HEK293 (cell line): ENCODE results near the gene KRT17.

Source experiments
- CTCF ChIA-PET: fragments of 350-600 bp; formaldehyde crosslinking; extraction: SDS; loops from one replicate; lab custom pipeline; 2021; ENCODE audit warnings: antibody characterized with exemption; lab: Yijun Ruan, JAX
- POLR2A ChIA-PET: fragments of 300-600 bp; formaldehyde crosslinking; extraction: SDS; loops from one replicate; lab custom pipeline; 2020; ENCODE audit warnings: antibody characterized with exemption, inconsistent platforms; lab: Yijun Ruan, JAX
- H3K27ac ChIP-seq: fragments of 200-500 bp; sonication (Bioruptor generic); 2 replicates; pipeline ENCODE4 v1.5.1; 2014; ENCODE audit warnings: low read depth, low read length, control low read depth, inconsistent platforms; ENCODE audit errors: extremely low read depth
- H3K36me3 ChIP-seq, 2 experiments: fragments of 200-500 bp in 1 of 2; sonication (Bioruptor generic) in 1 of 2; 1 replicate in 1 of 2; 2 replicates in 1 of 2; pipeline ENCODE4 v1.5.1; 2014 to 2017; ENCODE audit warnings: inconsistent platforms in 2 of 2, low read length in 2 of 2; ENCODE audit not compliant: control insufficient read depth in 2 of 2, insufficient read depth in 1 of 2
- H3K4me1 ChIP-seq: fragments of 200-500 bp; sonication (Bioruptor generic); 2 replicates; pipeline ENCODE4 v1.5.1; 2014; ENCODE audit warnings: mild to moderate bottlenecking, low read length, inconsistent platforms; ENCODE audit not compliant: control insufficient read depth, insufficient read depth
- H3K4me3 ChIP-seq: 2 replicates; pipeline ENCODE4 v1.5.1; 2011; ENCODE audit warnings: low read depth, mild to moderate bottlenecking, control low read depth, low read length, moderate library complexity
- H3K9me3 ChIP-seq: fragments of 200-500 bp; sonication (Bioruptor generic); 2 replicates; pipeline ENCODE4 v1.5.1; 2014; ENCODE audit warnings: low read depth, low read length, inconsistent platforms; ENCODE audit not compliant: control insufficient read depth, insufficient read depth
- EGR2 ChIP-seq: fragments of 450-650 bp; formaldehyde crosslinking; IDR thresholded peaks from 2 replicates; pipeline ENCODE4 v1.5.1; 2016; ENCODE audit warnings: low read depth, missing biosample characterization, missing genetic modification characterization
- GLIS1 ChIP-seq: fragments of 450-650 bp; formaldehyde crosslinking; IDR thresholded peaks from 2 replicates; pipeline ENCODE4 v1.5.1; 2016; ENCODE audit warnings: missing biosample characterization, missing genetic modification characterization
- KLF1 ChIP-seq: fragments of 450-650 bp; formaldehyde crosslinking; IDR thresholded peaks from 2 replicates; pipeline ENCODE4 v1.5.1; 2016; ENCODE audit warnings: missing biosample characterization, missing genetic modification characterization
- KLF17 ChIP-seq: fragments of 450-650 bp; formaldehyde crosslinking; IDR thresholded peaks from 2 replicates; pipeline ENCODE4 v1.5.1; 2016; ENCODE audit warnings: missing biosample characterization, missing genetic modification characterization
- PBX3 ChIP-seq: sonication (generic); formaldehyde crosslinking; IDR thresholded peaks from 2 replicates; pipeline ENCODE4 v1.8.1; 2022; ENCODE audit warnings: mild to moderate bottlenecking, moderate library complexity, missing genetic modification reagents
- REST ChIP-seq: fragments of 450-650 bp; formaldehyde crosslinking; IDR thresholded peaks from 2 replicates; pipeline ENCODE4 v1.5.1; 2016; ENCODE audit warnings: missing biosample characterization, missing genetic modification characterization
- YY2 ChIP-seq: fragments of 450-650 bp; formaldehyde crosslinking; IDR thresholded peaks from 2 replicates; pipeline ENCODE4 v1.5.1; 2016; ENCODE audit warnings: missing biosample characterization, missing genetic modification characterization
- ZBTB17 ChIP-seq: fragments of 450-650 bp; formaldehyde crosslinking; IDR thresholded peaks from 2 replicates; pipeline ENCODE4 v1.5.1; 2016; ENCODE audit warnings: missing biosample characterization, missing genetic modification characterization
- ZBTB20 ChIP-seq: fragments of 450-650 bp; formaldehyde crosslinking; IDR thresholded peaks from 2 replicates; pipeline ENCODE4 v1.5.1; 2016; ENCODE audit warnings: missing biosample characterization, missing genetic modification characterization
- ZBTB48 ChIP-seq: fragments of 450-650 bp; formaldehyde crosslinking; IDR thresholded peaks from 2 replicates; pipeline ENCODE4 v1.5.1; 2016; ENCODE audit warnings: missing biosample characterization, missing genetic modification characterization
- ZFHX2 ChIP-seq: fragments of 450-650 bp; formaldehyde crosslinking; conservative IDR thresholded peaks from 2 replicates; pipeline ENCODE4 v1.5.1; 2016; ENCODE audit warnings: missing biosample characterization, missing genetic modification characterization
- ZNF146 ChIP-seq: fragments of 450-650 bp; formaldehyde crosslinking; IDR thresholded peaks from 2 replicates; pipeline ENCODE4 v1.5.1; 2016; ENCODE audit warnings: missing biosample characterization, missing genetic modification characterization
- ZNF175 ChIP-seq: fragments of 450-650 bp; formaldehyde crosslinking; IDR thresholded peaks from 2 replicates; pipeline ENCODE4 v1.5.1; 2016; ENCODE audit warnings: missing biosample characterization, missing genetic modification characterization
- ZNF239 ChIP-seq: fragments of 450-650 bp; formaldehyde crosslinking; IDR thresholded peaks from 2 replicates; pipeline ENCODE4 v1.5.1; 2016; ENCODE audit warnings: missing biosample characterization, missing genetic modification characterization
- ZNF24 ChIP-seq: fragments of 450-650 bp; formaldehyde crosslinking; IDR thresholded peaks from 2 replicates; pipeline ENCODE4 v1.5.1; 2016; ENCODE audit warnings: missing biosample characterization, missing genetic modification characterization
- ZNF335 ChIP-seq: fragments of 450-650 bp; formaldehyde crosslinking; conservative IDR thresholded peaks from 2 replicates; pipeline ENCODE4 v1.5.1; 2016; ENCODE audit warnings: missing biosample characterization, missing genetic modification characterization
- ZNF398 ChIP-seq: fragments of 450-650 bp; formaldehyde crosslinking; IDR thresholded peaks from 2 replicates; pipeline ENCODE4 v1.5.1; 2017; ENCODE audit warnings: missing biosample characterization, missing genetic modification characterization
- ZNF513 ChIP-seq: fragments of 450-650 bp; IDR thresholded peaks from 2 replicates; pipeline ENCODE4 v1.5.1; 2018; ENCODE audit warnings: missing biosample characterization, missing genetic modification characterization
- ZNF596 ChIP-seq: fragments of 450-650 bp; IDR thresholded peaks from 2 replicates; pipeline ENCODE4 v1.5.0; 2018; ENCODE audit warnings: missing biosample characterization, mild to moderate bottlenecking, missing genetic modification characterization, moderate library complexity
- ZNF600 ChIP-seq: fragments of 450-650 bp; formaldehyde crosslinking; IDR thresholded peaks from 2 replicates; pipeline ENCODE4 v1.5.1; 2016; ENCODE audit warnings: missing biosample characterization, missing genetic modification characterization
- ZNF621 ChIP-seq: fragments of 450-650 bp; formaldehyde crosslinking; IDR thresholded peaks from 2 replicates; pipeline ENCODE4 v1.5.1; 2017; ENCODE audit warnings: missing biosample characterization, missing genetic modification characterization
- ZNF670 ChIP-seq: fragments of 450-650 bp; formaldehyde crosslinking; IDR thresholded peaks from 2 replicates; pipeline ENCODE4 v1.5.1; 2016; ENCODE audit warnings: missing biosample characterization, missing genetic modification characterization, low read depth
- ZNF707 ChIP-seq: fragments of 450-650 bp; formaldehyde crosslinking; IDR thresholded peaks from 2 replicates; pipeline ENCODE4 v1.5.1; 2016; ENCODE audit warnings: missing biosample characterization, missing genetic modification characterization
- ZNF791 ChIP-seq: fragments of 450-650 bp; formaldehyde crosslinking; IDR thresholded peaks from 2 replicates; pipeline ENCODE4 v1.5.1; 2016; ENCODE audit warnings: missing biosample characterization, missing genetic modification characterization
- ZSCAN23 ChIP-seq: fragments of 450-650 bp; formaldehyde crosslinking; IDR thresholded peaks from 2 replicates; pipeline ENCODE4 v1.5.1; 2016; ENCODE audit warnings: missing biosample characterization, missing genetic modification characterization

The KRT17 gene

GRCh38 chr17:41656249-41657023 lies 32.1 kb upstream of the KRT17 start:
- Histone ChIP-seq H3K36me3 (no peaks in the 10 kb centered on the region), H3K27ac (no peak overlapping the region), H3K4me1 (no peaks in the 10 kb centered on the region; the same call in 1 of the 2 replicates), H3K4me3 (no peak overlapping the region), H3K9me3 (no peaks in the 10 kb centered on the region)
- ChIA-PET CTCF (interaction anchor here (0.6 to 15.7 kb wide), 3 partner anchors 9 to 103 kb away, joined by 3 to 567 read pairs (median 416); no protein-coding TSS in a partner anchor), POLR2A (no interaction called here)
- TF ChIP-seq ZNF24 (tag by site-specific recombination) (no peak), GLIS1 (tag by site-specific recombination) (no peak), ZNF670 (tag by site-specific recombination) (no peak), ZNF146 (tag by site-specific recombination) (no peak), ZNF513 (tag by site-specific recombination) (no peak), ZNF621 (no peak), ZNF596 (tag by site-specific recombination) (no peak), ZNF791 (tag by site-specific recombination) (no peak), ZNF175 (no peak), ZNF335 (tag by site-specific recombination) (no peak), PBX3 (CRISPR knock-in tag) (no peak), ZNF707 (tag by site-specific recombination) (no peak), ZNF239 (tag by site-specific recombination) (no peak)

- ChIA-PET CTCF (interaction anchor here (0.6 to 15.7 kb wide), 3 partner anchors 10 to 102 kb away, joined by 3 to 567 read pairs (median 416); no protein-coding TSS in a partner anchor), POLR2A (no interaction called here)
- Histone ChIP-seq H3K4me1 (no peaks in the 10 kb centered on the region; the same call in 1 of the 2 replicates), H3K4me3 (no peak overlapping the region), H3K9me3 (no peaks in the 10 kb centered on the region), H3K27ac (no peak overlapping the region), H3K36me3 (no peaks in the 10 kb centered on the region)
- no peak for TF ChIP-seq ZSCAN23 (tag by site-specific recombination)
- TF ChIP-seq ZBTB17 (tag by site-specific recombination): peak; percentile 28; the same call in 1 of the 2 replicates
- no peak for TF ChIP-seq REST
- peak; percentile 24; the same call in 1 of the 2 replicates for TF ChIP-seq ZNF398 (tag by site-specific recombination)
- no peak for TF ChIP-seq YY2
- peak; percentile 90 for TF ChIP-seq EGR2
- peak; percentile 97 for TF ChIP-seq KLF1 (tag by site-specific recombination)
- TF ChIP-seq ZFHX2: peak; percentile 95
- TF ChIP-seq ZBTB20 (tag by site-specific recombination): 0 out of 2 replicates have a peak, but pooled peaks have one; percentile 24
- peak; percentile 38; the same call in 1 of the 2 replicates for TF ChIP-seq ZNF600 (tag by site-specific recombination)
- TF ChIP-seq ZBTB48: peak; percentile 82
- peak; percentile 80 for TF ChIP-seq KLF17 (tag by site-specific recombination)
These were observed 31.3 kb upstream of the KRT17 start for GRCh38 chr17:41655611-41656111.
